NCI-H128 (cell line): Measurements from ENCODE around the gene PYGB.

Source experiments
- DNase-seq: peaks from one replicate; lab custom pipeline; 2025; ENCODE audit not compliant: unreplicated experiment; lab: John Stamatoyannopoulos, UW

The PYGB gene

DNA sequence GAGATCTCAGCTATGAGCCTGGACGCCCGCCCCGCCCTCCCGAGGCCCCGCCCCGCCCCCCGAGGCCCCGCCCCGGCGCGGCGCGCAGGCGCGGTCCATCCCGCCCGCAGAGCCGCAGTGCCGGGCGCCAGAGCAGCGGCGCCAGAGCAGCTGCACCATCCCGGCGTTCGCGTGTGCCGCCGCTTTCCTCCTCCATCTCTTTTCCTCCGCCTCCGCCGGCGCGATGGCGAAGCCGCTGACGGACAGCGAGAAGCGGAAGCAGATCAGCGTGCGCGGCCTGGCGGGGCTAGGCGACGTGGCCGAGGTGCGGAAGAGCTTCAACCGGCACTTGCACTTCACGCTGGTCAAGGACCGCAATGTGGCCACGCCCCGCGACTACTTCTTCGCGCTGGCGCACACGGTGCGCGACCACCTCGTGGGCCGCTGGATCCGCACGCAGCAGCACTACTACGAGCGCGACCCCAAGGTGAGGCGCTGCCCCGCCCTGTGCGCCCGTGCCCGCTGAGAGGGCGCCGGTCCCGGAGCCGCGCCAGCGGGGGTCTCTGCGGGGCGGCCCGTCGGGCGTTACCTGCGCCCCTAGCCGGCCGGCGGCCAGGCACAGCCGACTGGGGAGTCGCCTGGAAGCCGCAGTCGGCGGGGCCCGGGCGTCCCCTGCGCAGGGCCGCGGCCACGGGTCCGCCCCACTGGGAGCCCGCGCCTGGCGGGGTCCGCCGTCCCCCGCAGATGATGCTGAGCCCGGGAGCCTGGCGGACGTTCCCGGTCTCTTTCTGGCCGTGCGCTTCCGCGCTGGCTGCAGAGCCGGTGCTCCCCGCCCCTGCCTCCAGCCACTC, at the start of gene PYGB:
TSS of gene PYGB (plus strand) at position 130 of the 830 bp plus-strand sequence. CDS start at position 224, 94 bp downstream.
- peak; percentile 46 for DNase-seq

DNA sequence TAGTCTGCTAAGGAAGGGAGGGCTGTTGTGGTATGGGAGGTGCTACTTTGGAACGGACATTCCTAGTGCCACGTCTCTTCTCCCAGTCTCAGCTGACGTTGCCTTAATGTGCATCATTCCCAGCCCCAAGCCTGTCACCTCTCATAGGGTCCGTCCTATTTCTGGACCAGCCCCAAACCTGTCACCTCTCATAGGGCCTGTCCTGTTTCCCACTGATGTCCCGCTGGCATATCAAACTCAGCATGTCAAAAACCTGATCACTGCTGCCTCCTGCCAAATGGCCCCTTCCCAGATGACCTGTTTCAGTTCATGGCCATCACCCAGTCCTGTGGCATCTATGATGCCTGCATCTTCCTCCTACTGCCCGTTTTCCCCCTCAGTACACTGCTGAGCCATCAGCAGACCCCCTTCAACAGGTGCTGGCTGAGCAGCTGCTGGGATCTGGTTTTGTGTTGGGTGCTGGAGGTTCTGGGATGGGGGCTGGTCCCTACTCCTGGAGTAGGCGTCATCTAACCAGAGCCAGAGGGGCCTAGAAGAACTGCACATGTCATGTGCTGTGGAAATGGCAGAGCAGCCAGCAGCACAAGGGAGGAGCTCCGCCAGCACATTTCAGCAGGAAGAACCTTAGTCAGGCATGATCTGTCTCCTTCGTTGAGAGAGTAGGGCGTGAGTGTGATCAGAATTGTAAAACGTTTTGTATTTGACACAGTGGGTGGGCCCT, 49.1 kb upstream of the PYGB start:
- no peak for DNase-seq

DNA sequence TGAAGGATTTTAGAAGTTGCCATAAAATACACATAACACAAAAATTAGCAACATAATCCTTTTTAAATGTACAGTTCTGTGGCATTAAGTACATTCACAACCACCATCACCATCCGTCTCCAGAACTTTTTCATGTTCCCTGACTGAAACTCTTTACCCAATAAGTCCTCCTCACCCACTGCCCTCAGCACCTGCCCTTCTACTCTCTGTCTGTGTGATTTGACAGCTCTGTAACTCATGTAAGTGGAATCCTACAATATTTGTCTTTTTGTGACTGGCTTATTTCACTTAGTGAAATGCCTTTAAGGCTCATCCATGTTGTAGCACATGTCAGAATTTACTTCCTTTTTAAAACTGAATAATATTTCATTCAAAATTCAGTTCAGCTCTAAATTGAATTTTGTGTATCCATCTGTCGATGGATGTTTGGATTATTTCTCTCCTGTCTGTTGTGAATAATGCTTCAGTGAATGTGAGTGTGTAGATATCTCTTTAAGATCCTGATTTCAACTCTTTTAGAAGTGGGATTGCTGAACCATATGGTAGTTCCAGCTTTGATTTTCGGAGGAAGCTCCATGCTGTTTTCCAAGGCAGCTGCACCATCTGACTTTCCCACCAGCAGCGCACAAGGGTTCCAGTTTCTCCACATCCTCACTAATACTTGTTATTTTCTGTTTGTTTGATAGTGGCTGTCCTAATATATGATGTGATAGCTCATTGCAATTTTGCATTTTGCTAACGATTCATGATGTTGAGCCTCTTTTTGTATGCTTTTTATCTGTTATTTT, 48.2 kb upstream of the PYGB start:
- DNase-seq: no peak

DNA sequence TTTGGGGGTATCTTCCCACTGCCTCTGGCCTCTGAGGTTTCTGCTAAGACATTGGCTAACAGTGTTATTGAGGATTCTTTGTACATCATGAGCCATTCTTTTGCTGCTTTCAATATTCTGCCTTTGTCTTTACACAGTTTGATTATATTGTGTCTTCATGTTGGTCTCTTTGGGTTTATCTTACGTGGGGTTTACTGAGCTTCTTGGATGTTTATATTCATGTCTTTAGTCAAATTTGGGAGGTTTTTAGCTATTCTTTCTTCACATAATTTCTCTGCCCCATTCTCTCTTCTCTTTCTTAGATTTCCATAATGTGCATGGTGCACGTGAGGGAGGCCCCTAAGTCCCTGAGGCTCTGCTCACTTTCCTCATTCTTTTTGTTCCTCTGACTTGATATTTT, 44.8 kb upstream of the PYGB start:
- no peak for DNase-seq

DNA sequence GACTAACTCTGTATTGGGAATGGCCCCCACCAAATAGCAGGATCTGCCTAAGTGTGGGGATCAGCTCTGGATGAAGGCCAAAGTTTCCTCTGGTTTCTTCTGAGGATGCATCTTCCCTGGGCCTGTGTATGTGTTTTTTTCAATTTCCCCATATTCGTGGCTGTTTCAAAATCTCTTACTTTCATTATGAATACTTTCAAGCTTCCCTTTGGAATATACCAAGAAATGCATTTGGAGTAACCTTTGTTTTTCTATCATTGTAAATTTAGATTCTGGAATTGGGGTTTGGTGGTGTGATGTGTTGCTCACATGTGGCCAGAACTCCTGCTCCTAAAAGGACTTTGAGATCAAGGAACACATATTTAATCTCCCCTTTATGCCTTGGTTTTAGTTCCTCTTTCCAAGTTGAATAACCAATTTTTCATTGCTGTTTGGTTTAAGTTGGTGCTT, 44.0 kb upstream of the PYGB start:
- DNase-seq: no peak

- no peak for DNase-seq
Observed at GRCh38 chr20:25204550-25205276, 43.2 kb upstream of the PYGB start.

DNA sequence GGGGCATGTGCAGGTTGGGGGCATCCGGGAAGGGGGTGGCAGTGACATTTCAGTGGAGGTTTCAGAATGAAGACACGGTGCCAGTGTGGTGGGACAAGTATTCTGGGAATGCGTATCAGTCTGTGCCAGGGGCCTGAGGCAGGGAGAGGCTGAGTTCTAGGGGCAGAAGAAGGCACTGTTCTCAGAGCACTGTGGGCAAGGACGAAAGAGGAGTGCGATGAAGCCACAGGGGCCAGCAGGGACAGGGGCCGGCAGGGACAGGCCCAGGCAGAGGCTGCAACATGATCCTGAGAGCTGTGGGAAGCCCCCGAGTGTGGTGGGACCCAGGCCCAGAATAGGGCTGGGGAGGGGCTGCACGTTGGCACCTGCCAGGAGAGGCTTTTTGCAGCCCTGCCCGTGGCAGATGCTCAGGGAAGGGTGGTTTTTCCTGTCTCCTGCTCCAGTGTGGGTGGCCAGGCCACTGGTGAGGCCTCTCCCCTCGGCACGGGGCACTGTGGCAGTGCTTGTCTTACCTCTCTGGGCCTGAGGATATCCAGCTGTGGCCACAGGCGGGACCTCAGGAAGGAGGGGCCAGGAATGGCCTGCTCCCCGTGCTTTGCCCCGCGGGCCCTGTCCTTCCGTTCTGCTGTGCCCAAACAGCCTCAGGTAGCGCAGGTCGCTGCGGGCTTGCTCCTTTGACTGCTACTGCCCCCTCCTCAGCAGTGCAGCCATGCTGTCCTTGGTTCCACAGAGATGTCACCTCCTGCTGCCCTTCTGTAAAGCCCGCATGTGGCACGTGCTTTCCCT, 42.4 kb upstream of the PYGB start:
- no peak for DNase-seq

- DNase-seq: no peak
Observed at GRCh38 chr20:25206063-25206403, 41.9 kb upstream of the PYGB start.

- no peak for DNase-seq
Observed at GRCh38 chr20:25206548-25206947, 41.3 kb upstream of the PYGB start.

GRCh38 chr20:25207149-25207959, 40.5 kb upstream of the PYGB start:
- no peak for DNase-seq

DNA sequence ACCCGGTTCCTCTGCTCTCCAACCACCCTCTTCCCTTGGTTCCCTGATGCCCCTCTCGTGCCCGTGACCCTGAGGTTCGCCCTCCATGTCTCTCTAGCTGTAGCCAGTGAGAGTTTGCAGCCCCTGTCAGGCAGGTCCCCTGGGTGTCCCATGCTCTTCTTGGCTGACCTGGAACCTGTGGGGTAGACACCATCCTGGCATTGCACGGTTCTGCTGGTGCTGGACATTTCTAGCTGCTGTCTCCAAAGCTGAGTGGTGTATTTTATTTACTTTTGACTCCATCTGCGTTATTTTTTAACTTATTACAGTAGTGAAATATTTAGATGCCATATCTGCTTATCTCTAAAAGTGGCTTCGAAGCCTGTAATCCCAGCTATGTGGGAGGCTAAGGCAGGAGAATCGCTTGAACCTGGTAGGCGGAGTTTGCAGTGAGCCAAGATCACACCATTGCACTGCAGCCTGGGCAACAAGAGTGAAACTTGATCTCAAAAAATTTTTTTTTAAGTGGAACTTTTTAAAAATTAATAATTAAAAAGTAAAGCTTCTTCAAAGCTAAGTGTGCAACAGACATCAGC, 39.8 kb upstream of the PYGB start:
- no peak for DNase-seq

- no peak for DNase-seq
Observed at GRCh38 chr20:25209400-25209799, 38.5 kb upstream of the PYGB start.

GRCh38 chr20:25209911-25210310, 38.0 kb upstream of the PYGB start:
- no peak for DNase-seq

GRCh38 chr20:25211273-25211672, 36.6 kb upstream of the PYGB start:
- no peak for DNase-seq

- DNase-seq: no peak
Observed at GRCh38 chr20:25212242-25212641, 35.6 kb upstream of the PYGB start.

DNA sequence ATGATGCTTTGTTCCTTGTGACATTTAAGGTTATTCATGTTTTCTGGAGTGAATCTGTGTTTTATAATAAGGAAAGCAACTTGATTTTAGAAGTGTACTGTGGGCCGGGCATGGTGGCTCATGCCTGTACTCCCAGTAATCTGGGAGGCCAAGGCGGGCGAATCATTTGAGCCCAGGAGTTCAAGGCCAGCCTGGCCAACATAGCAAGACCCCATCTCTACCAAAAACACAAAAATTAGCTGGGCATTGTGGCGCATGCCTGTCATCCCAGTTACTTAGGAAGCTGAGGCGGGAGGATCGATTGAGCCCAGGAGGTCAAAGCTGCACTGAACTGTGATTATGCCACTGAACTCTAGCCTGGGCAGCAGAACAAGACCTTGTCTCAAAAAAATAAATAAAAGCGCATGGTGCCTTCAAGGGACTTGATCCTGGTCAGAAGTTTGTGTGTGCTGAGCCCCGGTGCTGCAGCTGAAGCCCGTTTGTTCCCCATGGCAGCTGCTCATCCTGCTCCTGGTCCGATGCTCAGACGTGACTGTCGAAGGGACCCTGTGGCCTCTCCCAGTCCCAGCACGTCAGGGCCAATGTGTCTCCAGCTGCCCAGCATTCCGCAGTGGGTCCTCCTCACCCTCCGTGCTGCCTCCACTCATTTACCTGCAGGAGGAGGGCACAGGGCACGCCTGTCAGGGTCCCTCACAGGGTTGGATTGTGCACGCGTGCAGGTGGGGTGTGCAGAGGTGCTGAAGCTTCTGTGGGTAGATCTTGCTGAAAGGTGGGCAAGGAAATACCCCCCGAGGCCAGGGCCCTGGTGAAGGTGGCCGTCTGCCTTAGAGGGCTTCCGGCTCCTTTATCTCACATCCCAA, 34.1 kb upstream of the PYGB start:
- DNase-seq: no peak

GRCh38 chr20:25214426-25214790, 33.5 kb upstream of the PYGB start:
- no peak for DNase-seq

- DNase-seq: no peak
Observed at GRCh38 chr20:25214819-25215218, 33.1 kb upstream of the PYGB start.
